Stimulated activated CD4-positive, alpha-beta T cell treated with anti-CD3 and anti-CD28 coated beads, TNF-alpha, amount 100 ng/mL, for 48 hours (primary cell): ENCODE measurements around the gene GRID2.

ENCODE experiments used
- DNase-seq, 3 donors: peaks; one replicate each; pipeline ENCODE4 v3.0.0-alpha.2; 2020; ENCODE audit warnings: low read depth in 3 of 3

Gene GRID2

GRCh38 chr4:92961881-92962280, 658.1 kb downstream of the GRID2 start:
- no peak for DNase-seq

- no peak for DNase-seq
Measured at GRCh38 chr4:92962831-92963230, 659.1 kb downstream of the GRID2 start.

GRCh38 chr4:92968556-92968955, 664.8 kb downstream of the GRID2 start:
- DNase-seq = no peak

- no peak for DNase-seq
Measured at GRCh38 chr4:92968996-92969395, 665.2 kb downstream of the GRID2 start.

- DNase-seq = no peak
Measured at GRCh38 chr4:92969650-92970379, 666.0 kb downstream of the GRID2 start.

- DNase-seq = no peak
Measured at GRCh38 chr4:92970996-92971395, 667.2 kb downstream of the GRID2 start.

- no peak for DNase-seq
Measured at GRCh38 chr4:92988301-92988700, 684.5 kb downstream of the GRID2 start.

- DNase-seq = no peak
Measured at GRCh38 chr4:92992758-92993157, 689.0 kb downstream of the GRID2 start.

- no peak for DNase-seq
Measured at GRCh38 chr4:92994727-92995126, 691.0 kb downstream of the GRID2 start.

- DNase-seq = no peak
Measured at GRCh38 chr4:92996533-92996932, 692.8 kb downstream of the GRID2 start.

GRCh38 chr4:93000910-93001309, 697.1 kb downstream of the GRID2 start:
- no peak for DNase-seq

GRCh38 chr4:93002240-93002639, 698.5 kb downstream of the GRID2 start:
- no peak for DNase-seq

- DNase-seq = no peak
Measured at GRCh38 chr4:93016350-93016749, 712.6 kb downstream of the GRID2 start.

GRCh38 chr4:93018243-93018642, 714.5 kb downstream of the GRID2 start:
- DNase-seq = no peak

GRCh38 chr4:93018806-93019205, 715.0 kb downstream of the GRID2 start:
- DNase-seq = no peak

- DNase-seq = no peak
Measured at GRCh38 chr4:93029769-93030168, 726.0 kb downstream of the GRID2 start.

GRCh38 chr4:93030670-93031069, 726.9 kb downstream of the GRID2 start:
- DNase-seq = no peak

- no peak for DNase-seq
Measured at GRCh38 chr4:93031431-93032098, 727.8 kb downstream of the GRID2 start.

GRCh38 chr4:93042746-93043145, 739.0 kb downstream of the GRID2 start:
- no peak for DNase-seq

- no peak for DNase-seq
Measured at GRCh38 chr4:93053140-93053539, 749.4 kb downstream of the GRID2 start.

GRCh38 chr4:93061826-93062225, 758.1 kb downstream of the GRID2 start:
- no peak for DNase-seq

GRCh38 chr4:93063325-93063724, 759.6 kb downstream of the GRID2 start:
- no peak for DNase-seq

GRCh38 chr4:93065790-93066189, 762.0 kb downstream of the GRID2 start:
- DNase-seq = no peak

GRCh38 chr4:93066749-93067148, 763.0 kb downstream of the GRID2 start:
- DNase-seq = no peak
